HFFc6 (cell line): ENCODE measurements around the gene EHBP1L1. TPM values are rescaled to one million over a fixed set of nuclear protein-coding genes. Genes with fewer than 3 reads are reported as not detected.
"Not testable (repeated sequence)": the region's sequence is repeated elsewhere in the genome, so short reads cannot be mapped to it uniquely, and the experiment has no call there.

Experiments
- DNase-seq: peaks from one replicate; pipeline ENCODE4 v3.0.0-alpha.2; 2018
- H3K27ac Mint-ChIP-seq: 2 replicates; pipeline ENCODE4 v1.8.0; 2020; ENCODE audit warnings: mild to moderate bottlenecking, mixed read lengths
- H3K27me3 Mint-ChIP-seq: 2 replicates; pipeline ENCODE4 v1.8.0; 2021; ENCODE audit warnings: mild to moderate bottlenecking, moderate library complexity, mixed read lengths; ENCODE audit not compliant: insufficient read depth
- H3K36me3 Mint-ChIP-seq: 2 replicates; pipeline ENCODE4 v1.8.0; 2021; ENCODE audit warnings: low read depth, mixed read lengths
- H3K4me1 Mint-ChIP-seq: 2 replicates; pipeline ENCODE4 v1.8.0; 2020; ENCODE audit warnings: low read depth, mixed read lengths
- H3K4me3 Mint-ChIP-seq: 2 replicates; pipeline ENCODE4 v1.8.0; 2020; ENCODE audit warnings: mild to moderate bottlenecking, moderate library complexity, mixed read lengths
- H3K9me3 Mint-ChIP-seq: 2 replicates; pipeline ENCODE4 v1.8.0; 2020; ENCODE audit warnings: mild to moderate bottlenecking, mixed read lengths
- total RNA-seq, 6 experiments: library from RNA; stranded (reverse); fragmentation: NEBNext Ultra II Directional; extraction: Animal tissue kit (Norgen Biotek cat#: 25700); gene quantifications; 2 replicates in 1 of 6; 3 replicates in 5 of 6; pipeline ENCODE4 v1.2.3, GENCODE V29; 2021
- TF ChIP-seq, protein P1 (sequence below): fragments of 200-600 bp; sonication (generic); IDR thresholded peaks from 2 replicates; pipeline ENCODE4 v1.5.0; 2021; ENCODE audit warnings: antibody characterized with exemption, mild to moderate bottlenecking

EHBP1L1 gene
- total RNA-seq, 6 experiments from 2014 or later, result 47.5 to 69.3 (median 61.3) TPM

DNA sequence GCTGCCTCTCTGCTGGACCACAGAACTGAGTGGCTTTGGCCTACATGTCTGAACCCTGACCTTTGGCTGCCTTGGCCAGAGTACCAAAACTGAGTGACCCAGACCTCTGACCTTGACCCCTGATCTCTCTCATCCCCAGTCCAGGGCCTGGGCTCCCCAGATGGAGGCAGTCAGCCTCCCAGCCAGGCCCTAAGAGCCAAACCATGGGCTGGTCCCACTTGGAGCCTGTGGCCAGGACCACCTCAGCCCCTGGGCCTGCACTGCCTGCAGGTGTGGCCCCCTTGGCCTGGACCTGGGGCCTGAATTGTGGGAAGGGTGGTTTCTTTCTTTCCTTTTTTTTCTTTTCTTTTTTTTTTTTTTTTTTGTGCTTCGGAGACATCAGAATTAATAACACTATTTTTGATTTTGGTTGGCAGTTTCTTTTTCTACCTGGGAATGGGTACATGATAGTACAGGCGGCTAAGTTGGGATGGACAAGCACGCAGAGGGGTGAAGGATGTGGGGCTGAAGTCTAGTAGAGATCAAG, 61.2 kb downstream of the EHBP1L1 start:
- Mint-ChIP-seq H3K27ac (no peak overlapping the region; the same call in 1 of the 2 replicates), H3K4me1 (peaks cover 23% of the 10 kb centered on the region), H3K9me3 (no peaks in the 10 kb centered on the region), H3K4me3 (peak overlapping the region; percentile 88), H3K36me3 (no peaks in the 10 kb centered on the region; the same call in 1 of the 2 replicates), H3K27me3 (0 out of 2 replicates have a peak, but pooled peaks cover 3% of the 10 kb centered on the region)
- DNase-seq, result no peak
- TF ChIP-seq, protein P1, sequence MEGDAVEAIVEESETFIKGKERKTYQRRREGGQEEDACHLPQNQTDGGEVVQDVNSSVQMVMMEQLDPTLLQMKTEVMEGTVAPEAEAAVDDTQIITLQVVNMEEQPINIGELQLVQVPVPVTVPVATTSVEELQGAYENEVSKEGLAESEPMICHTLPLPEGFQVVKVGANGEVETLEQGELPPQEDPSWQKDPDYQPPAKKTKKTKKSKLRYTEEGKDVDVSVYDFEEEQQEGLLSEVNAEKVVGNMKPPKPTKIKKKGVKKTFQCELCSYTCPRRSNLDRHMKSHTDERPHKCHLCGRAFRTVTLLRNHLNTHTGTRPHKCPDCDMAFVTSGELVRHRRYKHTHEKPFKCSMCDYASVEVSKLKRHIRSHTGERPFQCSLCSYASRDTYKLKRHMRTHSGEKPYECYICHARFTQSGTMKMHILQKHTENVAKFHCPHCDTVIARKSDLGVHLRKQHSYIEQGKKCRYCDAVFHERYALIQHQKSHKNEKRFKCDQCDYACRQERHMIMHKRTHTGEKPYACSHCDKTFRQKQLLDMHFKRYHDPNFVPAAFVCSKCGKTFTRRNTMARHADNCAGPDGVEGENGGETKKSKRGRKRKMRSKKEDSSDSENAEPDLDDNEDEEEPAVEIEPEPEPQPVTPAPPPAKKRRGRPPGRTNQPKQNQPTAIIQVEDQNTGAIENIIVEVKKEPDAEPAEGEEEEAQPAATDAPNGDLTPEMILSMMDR, result no peak

DNA sequence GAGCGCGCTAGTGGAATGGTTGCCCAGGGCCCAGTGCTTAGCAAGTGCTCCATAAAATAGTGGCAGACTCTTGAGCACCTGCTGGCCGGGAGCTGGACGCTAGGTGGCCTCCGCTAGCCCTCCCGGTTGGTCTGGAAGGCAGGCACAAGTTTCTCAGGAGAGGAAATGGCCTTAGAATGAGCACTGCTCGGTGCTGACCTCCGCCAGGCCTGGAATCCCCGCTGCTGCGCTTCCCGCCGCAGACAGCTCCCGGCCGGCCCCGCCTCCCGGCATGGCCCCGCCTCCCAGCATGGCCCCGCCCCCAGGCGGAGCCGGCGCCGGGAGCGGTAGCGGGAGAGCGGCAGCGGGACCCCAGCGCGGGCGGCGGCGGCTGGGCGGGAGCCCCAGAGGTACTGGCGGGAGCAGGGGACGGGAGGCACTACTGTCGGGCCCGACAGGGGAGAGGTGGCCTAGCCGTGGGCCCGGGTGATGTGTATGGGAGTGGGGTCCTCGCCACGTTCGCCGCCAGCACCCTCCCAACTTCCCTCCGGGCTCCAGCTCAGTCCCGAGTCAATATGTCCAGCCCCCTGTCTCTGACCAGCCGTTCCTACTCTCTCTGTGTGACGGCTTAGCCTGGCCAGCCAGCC, 62.1 kb downstream of the EHBP1L1 start, which contains the start of gene SIPA1:
Gene SIPA1 (plus strand): TSS at position 308 of the 626 bp plus-strand sequence. CDS start 2,821 bp downstream, outside the sequence.
- peak within 1 kb of the TSS; percentile 88 for H3K4me3 Mint-ChIP-seq
- H3K36me3 Mint-ChIP-seq, result no peaks in the 10 kb centered on the region; the same call in 1 of the 2 replicates
- H3K4me1 Mint-ChIP-seq, result peaks cover 24% of the 10 kb centered on the region
- TF ChIP-seq, protein P1, result peak; percentile 74
- DNase-seq, result peak; percentile 94
- peak within 1 kb of the TSS; percentile 56 for H3K27ac Mint-ChIP-seq
- 0 out of 2 replicates have a peak, but pooled peaks cover 3% of the 10 kb centered on the region for H3K27me3 Mint-ChIP-seq
- no peaks in the 10 kb centered on the region for H3K9me3 Mint-ChIP-seq

DNA sequence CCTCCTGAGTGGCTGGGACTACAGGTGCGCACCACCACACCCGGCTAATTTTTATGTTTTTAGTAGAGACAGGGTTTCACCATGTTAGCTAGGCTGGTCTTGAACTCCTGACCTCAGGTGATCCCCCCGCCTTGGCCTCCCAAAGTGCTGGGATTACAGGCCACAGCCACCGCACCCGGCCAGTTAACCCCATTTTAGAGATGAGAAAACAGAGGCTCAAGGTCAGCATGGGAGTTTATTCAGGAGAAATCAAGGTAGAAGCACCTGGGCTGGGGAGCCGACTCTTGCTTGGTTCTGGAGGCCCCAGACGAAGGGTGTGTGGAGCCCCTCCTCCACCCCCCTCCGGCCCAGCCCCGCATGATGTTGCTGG, 63.4 kb downstream of the EHBP1L1 start:
- not testable (repeated sequence) for DNase-seq, H3K36me3 Mint-ChIP-seq, H3K9me3 Mint-ChIP-seq, H3K27me3 Mint-ChIP-seq
- H3K4me1 Mint-ChIP-seq, result peaks cover 37% of the 10 kb centered on the region
- H3K4me3 Mint-ChIP-seq, result peak overlapping the region; percentile 88
- H3K27ac Mint-ChIP-seq, result 0 out of 2 replicates have a peak overlapping the region, but pooled peaks have one; percentile 56

DNA sequence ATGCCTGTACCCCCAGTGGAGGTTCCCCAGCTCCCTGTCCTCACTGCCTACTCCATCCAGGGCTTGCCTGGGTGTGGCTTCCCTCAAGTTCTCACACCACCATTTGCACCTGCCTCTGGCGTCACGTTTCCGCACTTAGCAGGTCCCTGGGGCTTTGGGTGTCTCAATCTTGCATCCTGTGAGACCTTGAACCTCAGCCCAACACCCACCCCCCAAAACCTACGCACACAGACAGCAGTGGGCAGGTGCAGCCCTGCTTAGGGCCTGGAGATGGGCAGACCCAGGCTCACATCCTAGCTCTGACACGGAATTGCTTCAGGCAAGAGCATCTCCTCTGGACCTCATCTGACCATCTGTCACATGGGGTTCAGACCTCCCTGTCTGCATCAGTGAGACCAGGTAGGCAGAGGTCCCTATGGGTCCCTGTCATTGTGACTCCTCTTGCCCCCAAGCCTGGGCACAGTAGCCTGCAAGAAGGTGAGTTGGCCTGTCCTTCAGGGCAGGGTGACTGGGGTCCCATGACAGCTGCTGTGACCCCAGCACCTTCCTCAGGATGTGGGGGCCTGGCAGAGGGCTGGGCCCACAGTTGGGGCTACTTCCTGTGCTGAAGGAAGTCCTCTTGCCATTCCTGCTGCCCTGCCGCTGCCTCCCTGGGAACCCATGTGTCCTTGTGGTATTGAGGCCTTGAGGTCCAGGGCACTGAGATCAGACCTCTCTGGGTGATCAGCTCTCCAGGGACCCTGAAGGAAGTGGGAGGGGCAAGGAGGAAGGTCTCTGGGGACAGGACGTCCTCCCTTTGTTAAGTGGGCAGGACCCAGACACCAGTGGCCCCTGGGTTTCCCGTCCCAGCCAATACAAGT, 64.0 kb downstream of the EHBP1L1 start:
- H3K27me3 Mint-ChIP-seq, result peaks cover 3% of the 10 kb centered on the region; the same call in 1 of the 2 replicates
- TF ChIP-seq, protein P1, result no peak

DNA sequence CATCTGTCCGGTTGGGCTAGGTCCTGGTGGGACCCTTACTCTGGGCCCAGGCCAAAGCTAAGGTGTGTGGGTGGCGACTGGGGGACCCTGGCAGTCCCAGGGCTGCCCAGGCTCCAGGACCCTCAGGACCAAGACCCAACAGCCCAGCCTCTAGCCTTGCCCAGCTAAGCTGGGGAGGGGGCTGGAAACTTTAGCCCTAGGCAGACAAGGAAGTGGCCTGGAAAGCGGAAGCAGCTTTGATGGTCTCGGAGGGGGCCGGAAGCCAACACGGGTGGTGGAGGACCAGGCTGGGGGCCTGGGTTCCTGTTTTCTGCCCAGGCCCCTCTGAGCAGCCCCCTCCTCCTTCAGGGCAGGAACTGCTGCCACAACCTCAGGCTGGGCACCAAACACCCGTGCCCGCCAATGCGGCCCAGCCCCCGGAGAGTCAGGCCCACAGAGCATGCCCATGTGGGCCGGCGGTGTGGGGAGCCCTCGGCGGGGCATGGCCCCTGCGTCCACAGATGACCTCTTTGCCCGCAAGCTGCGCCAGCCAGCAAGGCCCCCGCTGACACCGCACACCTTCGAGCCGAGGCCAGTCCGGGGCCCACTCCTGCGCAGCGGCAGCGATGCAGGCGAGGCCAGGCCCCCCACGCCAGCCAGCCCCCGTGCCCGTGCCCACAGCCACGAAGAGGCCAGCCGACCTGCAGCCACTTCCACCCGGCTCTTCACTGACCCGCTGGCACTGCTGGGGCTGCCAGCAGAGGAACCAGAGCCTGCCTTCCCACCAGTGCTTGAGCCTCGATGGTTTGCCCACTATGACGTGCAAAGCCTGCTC, 64.8 kb downstream of the EHBP1L1 start:
- no peaks in the 10 kb centered on the region for H3K9me3 Mint-ChIP-seq
- TF ChIP-seq, protein P1, result no peak
- peaks cover 4% of the 10 kb centered on the region for H3K36me3 Mint-ChIP-seq
- no peak for DNase-seq
- peaks cover 50% of the 10 kb centered on the region for H3K4me1 Mint-ChIP-seq
- no peak overlapping the region for H3K27ac Mint-ChIP-seq
- H3K27me3 Mint-ChIP-seq, result peaks cover 5% of the 10 kb centered on the region; the same call in 1 of the 2 replicates
- H3K4me3 Mint-ChIP-seq, result no peak overlapping the region

More for the DNA sequence above, 64.0 kb downstream of the EHBP1L1 start:
- no peak for DNase-seq
- Mint-ChIP-seq H3K9me3 (no peaks in the 10 kb centered on the region), H3K27ac (no peak overlapping the region), H3K4me1 (peaks cover 43% of the 10 kb centered on the region), H3K36me3 (no peaks in the 10 kb centered on the region; the same call in 1 of the 2 replicates), H3K4me3 (no peak overlapping the region)
